Large intestine (tissue), 3 donors: ENCODE data around the gene RPS6KA5. TPM values are rescaled to one million over a fixed set of nuclear protein-coding genes. Genes with fewer than 3 reads are reported as not detected.

Experiments used
- DNase-seq, 2 donors: peaks; one replicate each; pipeline versions ENCODE4 v3.0.0 to v3.0.0-alpha.2; 2013
- H3K27ac ChIP-seq: one replicate; pipeline ENCODE4 v1.5.1; 2013; ENCODE audit warnings: low read length
- H3K27me3 ChIP-seq: 2 replicates; pipeline ENCODE4 v1.6.1; 2013; ENCODE audit warnings: low read length; ENCODE audit not compliant: control insufficient read depth, insufficient read depth
- H3K36me3 ChIP-seq: 2 replicates; pipeline ENCODE4 v1.6.1; 2013; ENCODE audit warnings: low read length; ENCODE audit not compliant: control insufficient read depth, insufficient read depth
- H3K4me1 ChIP-seq: one replicate; pipeline ENCODE4 v1.6.1; 2013; ENCODE audit warnings: low read length; ENCODE audit not compliant: control insufficient read depth, insufficient read depth
- H3K4me3 ChIP-seq: one replicate; pipeline ENCODE4 v1.5.1; 2013; ENCODE audit warnings: low read length
- H3K9me3 ChIP-seq: one replicate; pipeline ENCODE4 v1.6.1; 2013; ENCODE audit warnings: mild to moderate bottlenecking, low read depth, low read length, moderate library complexity; ENCODE audit not compliant: control insufficient read depth
- WGBS: methylation state at CpG from one replicate; pipeline ENCODE4 v1.1.5; 2013; ENCODE audit warnings: low lambda C conversion rate; ENCODE audit not compliant: insufficient coverage; 5-methylcytosine and 5-hydroxymethylcytosine counted together
- polyA plus RNA-seq: library from polyadenylated mRNA; unstranded; fragments of 120-200 nt; gene quantifications from one replicate; pipeline ENCODE4 v1.2.1, GENCODE V29; 2013

The RPS6KA5 gene
- polyA plus RNA-seq, 1 donor, result 8.6 TPM

DNA sequence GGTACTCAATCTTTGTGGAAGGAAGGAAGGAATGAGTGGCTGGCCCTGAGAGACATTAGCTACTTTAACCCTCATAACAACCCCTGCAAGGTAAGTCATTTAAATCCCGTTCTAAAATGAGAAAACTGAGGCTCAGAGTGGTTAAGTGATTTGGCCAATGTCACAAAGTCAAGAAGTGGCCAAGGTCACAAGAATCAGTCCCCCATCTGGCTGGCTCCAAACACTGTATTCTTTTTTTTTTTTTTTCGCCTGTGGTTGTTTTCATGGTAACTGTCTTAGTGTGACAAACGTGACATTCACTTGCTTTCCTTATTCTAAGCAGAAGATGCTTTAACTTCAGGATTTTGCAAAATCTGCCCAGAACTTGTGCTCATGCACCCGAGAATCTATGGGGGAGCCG, 247.0 kb downstream of the RPS6KA5 start:
- Histone ChIP-seq H3K9me3 (no peaks in the 10 kb centered on the region), H3K27ac (no peak overlapping the region), H3K4me3 (no peak overlapping the region), H3K36me3 (no peaks in the 10 kb centered on the region), H3K4me1 (no peaks in the 10 kb centered on the region), H3K27me3 (peaks cover 7% of the 10 kb centered on the region)
- no peak for DNase-seq
- WGBS, result no CpG with 5 or more reads among the region's 5 CpGs

DNA sequence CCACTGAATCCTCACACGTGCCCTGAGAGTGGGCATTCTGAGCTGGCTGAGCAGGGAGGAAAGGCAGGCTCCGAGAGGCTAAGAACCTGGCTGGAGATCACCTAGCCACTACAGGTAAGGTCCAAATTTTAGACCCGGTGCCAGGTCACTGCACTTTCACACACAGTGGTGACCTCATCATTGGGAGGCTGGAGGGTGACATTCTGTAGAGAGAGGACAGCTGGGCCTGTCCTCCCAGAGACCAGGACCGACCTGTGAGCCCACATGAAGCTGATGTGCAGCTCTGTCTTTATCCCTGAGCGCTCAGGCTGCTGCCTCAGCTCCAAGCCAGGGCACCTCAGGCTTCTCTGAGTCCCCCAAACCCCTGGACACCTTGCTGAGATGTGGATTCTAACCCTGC, 248.3 kb downstream of the RPS6KA5 start:
- H3K4me1 ChIP-seq, result no peaks in the 10 kb centered on the region
- no peaks in the 10 kb centered on the region for H3K9me3 ChIP-seq
- no peaks in the 10 kb centered on the region for H3K36me3 ChIP-seq
- H3K27ac ChIP-seq, result no peak overlapping the region
- no peak for DNase-seq
- no CpG with 5 or more reads among the region's 5 CpGs for WGBS
- H3K27me3 ChIP-seq, result peaks cover 7% of the 10 kb centered on the region
- no peak overlapping the region for H3K4me3 ChIP-seq

DNA sequence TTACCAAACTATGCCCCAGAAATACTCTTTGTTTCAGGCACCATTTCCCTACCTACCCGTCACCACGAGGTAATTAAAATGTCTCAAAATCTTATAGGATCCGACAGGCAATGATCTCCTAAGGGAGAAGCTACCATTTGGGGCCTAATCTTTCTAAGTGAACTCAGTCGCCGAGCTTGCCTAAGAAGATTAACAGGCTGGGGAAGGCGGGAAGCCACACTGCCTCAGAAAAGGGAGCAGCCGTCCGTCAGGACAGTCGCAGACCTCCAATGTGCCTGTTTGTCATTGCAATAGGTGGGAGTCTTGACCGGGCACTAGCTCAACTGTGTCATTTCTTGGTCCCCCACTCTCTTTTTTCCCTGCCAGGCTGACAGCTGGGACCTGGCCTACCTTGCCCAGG, 248.8 kb downstream of the RPS6KA5 start:
- Histone ChIP-seq H3K9me3 (no peaks in the 10 kb centered on the region), H3K4me1 (no peaks in the 10 kb centered on the region), H3K27me3 (peaks cover 7% of the 10 kb centered on the region), H3K27ac (no peak overlapping the region), H3K4me3 (no peak overlapping the region), H3K36me3 (no peaks in the 10 kb centered on the region)
- no peak for DNase-seq
- no CpG with 5 or more reads among the region's 10 CpGs for WGBS

GRCh38 chr14:90810806-90811205, 249.6 kb downstream of the RPS6KA5 start:
- no peaks in the 10 kb centered on the region for H3K9me3 ChIP-seq
- no CpG with 5 or more reads among the region's 5 CpGs for WGBS
- no peak overlapping the region for H3K4me3 ChIP-seq
- no peaks in the 10 kb centered on the region for H3K4me1 ChIP-seq
- peaks cover 7% of the 10 kb centered on the region for H3K27me3 ChIP-seq
- H3K36me3 ChIP-seq, result no peaks in the 10 kb centered on the region
- DNase-seq, result no peak
- H3K27ac ChIP-seq, result no peak overlapping the region

- no peak for DNase-seq
- Histone ChIP-seq H3K36me3 (no peaks in the 10 kb centered on the region), H3K4me3 (no peak overlapping the region), H3K4me1 (no peaks in the 10 kb centered on the region), H3K27me3 (peaks cover 3% of the 10 kb centered on the region), H3K9me3 (no peaks in the 10 kb centered on the region), H3K27ac (no peak overlapping the region)
- WGBS, result 100% methylated on average over 1 of the region's 7 CpGs
Measured at GRCh38 chr14:90809530-90810312, 250.7 kb downstream of the RPS6KA5 start.

DNA sequence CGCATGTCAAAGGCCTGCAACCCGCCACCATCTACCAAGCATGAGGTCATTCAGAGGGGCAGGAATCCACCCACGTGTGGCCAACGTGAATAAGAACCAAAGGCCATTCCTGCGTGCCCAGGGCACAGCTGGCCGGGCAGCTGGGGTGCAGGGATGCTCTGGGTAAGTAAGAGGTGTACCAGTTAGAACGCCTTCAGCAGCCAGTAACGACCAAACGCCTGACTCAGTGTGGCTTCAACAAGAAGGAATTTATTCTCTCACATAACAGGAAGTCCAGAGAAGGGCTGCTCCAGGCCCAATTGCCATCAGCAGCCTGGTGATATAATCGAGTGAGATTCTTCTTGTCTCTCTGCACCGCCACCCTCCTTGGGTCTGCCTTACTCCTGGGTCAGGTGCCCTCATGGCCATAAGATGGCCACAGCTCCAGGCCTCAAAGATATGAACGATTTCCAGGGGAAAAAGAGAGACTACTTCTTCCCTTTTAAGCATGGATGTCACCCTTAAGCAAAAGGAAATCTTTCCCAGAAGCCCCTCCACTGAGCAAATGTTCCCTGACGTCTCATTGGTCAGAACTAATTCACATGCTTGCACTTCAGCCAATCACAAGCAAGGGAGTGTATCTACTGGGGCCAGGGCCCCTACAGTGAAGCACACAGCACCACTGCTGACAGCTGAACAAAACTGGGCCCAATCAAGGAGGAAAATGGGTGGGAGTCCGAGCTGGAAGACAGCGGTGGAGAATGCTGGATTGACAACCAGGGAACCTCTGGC, 251.5 kb downstream of the RPS6KA5 start:
- no peak overlapping the region for H3K4me3 ChIP-seq
- no peaks in the 10 kb centered on the region for H3K27me3 ChIP-seq
- H3K9me3 ChIP-seq, result no peaks in the 10 kb centered on the region
- WGBS, result no CpG with 5 or more reads among the region's 15 CpGs
- no peaks in the 10 kb centered on the region for H3K4me1 ChIP-seq
- H3K36me3 ChIP-seq, result no peaks in the 10 kb centered on the region
- DNase-seq, result no peak
- H3K27ac ChIP-seq, result no peak overlapping the region

DNA sequence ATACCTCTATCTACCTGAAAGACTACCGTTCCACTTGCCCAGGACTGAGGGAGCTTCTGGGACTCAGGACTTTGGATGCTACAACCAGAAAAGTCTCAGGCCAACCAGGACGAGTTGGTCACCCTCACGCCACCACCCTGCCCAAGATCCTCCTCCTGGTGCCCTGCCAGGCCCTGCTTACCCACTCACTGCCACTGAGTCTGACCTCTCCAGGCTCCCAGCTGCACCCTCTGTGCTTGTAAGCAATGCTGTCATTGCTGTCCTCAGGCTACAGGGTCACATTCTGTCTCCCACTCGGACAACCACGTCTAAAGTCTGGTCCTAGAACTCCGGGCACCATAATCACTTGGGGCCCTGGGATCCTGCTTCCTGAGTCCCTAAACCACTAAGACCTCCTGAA, 253.4 kb downstream of the RPS6KA5 start:
- no peak for DNase-seq
- no peaks in the 10 kb centered on the region for H3K4me1 ChIP-seq
- no peak overlapping the region for H3K27ac ChIP-seq
- no peaks in the 10 kb centered on the region for H3K36me3 ChIP-seq
- WGBS, result no CpG with 5 or more reads among the region's 6 CpGs
- H3K27me3 ChIP-seq, result no peaks in the 10 kb centered on the region
- no peak overlapping the region for H3K4me3 ChIP-seq
- H3K9me3 ChIP-seq, result no peaks in the 10 kb centered on the region

DNA sequence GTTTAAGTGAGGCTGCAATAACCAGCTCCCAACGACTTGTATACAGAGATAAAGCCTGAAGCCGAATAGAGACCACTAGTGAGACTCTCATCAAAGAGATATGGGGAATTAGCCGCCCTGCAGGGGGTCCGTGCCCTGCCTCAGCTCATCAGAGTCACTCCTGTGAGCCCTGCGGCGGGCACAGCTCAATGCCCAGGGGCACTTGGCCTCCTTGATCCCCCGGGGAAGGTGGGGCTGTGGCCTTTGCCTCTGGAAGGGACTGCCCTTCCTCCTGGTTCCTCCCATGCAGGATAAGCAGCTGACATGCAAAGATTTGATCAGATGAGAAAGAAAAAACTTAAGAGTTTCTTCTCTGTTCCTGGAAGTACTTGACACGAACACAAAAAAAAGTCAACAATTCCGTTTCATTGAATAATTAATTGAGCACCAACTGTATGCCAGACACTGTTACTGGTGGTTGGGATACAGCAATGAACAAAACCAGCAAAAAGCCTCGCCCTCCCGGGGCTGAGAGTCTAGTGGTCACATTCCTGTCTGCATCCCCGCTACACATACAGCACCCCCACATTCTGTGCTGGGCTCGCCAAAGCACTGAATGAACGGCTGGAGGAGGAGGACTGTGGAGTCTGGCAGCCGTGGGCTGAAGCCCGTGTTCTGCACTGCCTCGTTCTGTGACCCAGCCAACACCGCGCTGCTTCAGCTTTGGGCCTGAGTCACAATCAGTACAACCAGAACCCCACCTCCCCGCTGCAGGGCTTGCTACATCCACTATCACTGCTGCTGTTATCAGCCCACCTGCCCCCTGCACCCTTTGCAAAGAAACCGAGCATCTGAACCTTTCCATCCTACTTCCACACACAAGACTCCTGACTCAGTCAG, 254.5 kb downstream of the RPS6KA5 start:
- Histone ChIP-seq H3K4me3 (no peak overlapping the region), H3K9me3 (no peaks in the 10 kb centered on the region), H3K4me1 (no peaks in the 10 kb centered on the region), H3K27me3 (no peaks in the 10 kb centered on the region), H3K27ac (no peak overlapping the region), H3K36me3 (no peaks in the 10 kb centered on the region)
- WGBS, result 100% methylated on average over 1 of the region's 21 CpGs
- no peak for DNase-seq

DNA sequence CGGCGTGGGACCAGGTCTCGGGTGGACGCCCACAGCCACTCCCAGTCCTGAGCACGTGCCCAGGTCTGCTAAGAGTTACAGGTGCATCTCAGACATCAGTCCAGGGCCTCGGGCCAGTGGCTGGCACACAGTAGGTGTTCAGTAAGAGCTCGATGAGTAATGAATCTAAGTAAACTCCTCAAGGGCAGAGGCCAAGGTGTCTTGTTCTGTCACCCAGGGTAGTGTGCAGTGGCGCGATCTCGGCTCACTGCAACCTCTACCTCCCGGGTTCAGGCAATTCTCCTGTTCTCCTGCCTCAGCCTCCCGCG, 255.4 kb downstream of the RPS6KA5 start:
- no CpG with 5 or more reads among the region's 13 CpGs for WGBS
- no peak overlapping the region for H3K27ac ChIP-seq
- no peak overlapping the region for H3K4me3 ChIP-seq
- no peaks in the 10 kb centered on the region for H3K4me1 ChIP-seq
- H3K27me3 ChIP-seq, result no peaks in the 10 kb centered on the region
- no peaks in the 10 kb centered on the region for H3K36me3 ChIP-seq
- no peaks in the 10 kb centered on the region for H3K9me3 ChIP-seq
- DNase-seq, result no peak

DNA sequence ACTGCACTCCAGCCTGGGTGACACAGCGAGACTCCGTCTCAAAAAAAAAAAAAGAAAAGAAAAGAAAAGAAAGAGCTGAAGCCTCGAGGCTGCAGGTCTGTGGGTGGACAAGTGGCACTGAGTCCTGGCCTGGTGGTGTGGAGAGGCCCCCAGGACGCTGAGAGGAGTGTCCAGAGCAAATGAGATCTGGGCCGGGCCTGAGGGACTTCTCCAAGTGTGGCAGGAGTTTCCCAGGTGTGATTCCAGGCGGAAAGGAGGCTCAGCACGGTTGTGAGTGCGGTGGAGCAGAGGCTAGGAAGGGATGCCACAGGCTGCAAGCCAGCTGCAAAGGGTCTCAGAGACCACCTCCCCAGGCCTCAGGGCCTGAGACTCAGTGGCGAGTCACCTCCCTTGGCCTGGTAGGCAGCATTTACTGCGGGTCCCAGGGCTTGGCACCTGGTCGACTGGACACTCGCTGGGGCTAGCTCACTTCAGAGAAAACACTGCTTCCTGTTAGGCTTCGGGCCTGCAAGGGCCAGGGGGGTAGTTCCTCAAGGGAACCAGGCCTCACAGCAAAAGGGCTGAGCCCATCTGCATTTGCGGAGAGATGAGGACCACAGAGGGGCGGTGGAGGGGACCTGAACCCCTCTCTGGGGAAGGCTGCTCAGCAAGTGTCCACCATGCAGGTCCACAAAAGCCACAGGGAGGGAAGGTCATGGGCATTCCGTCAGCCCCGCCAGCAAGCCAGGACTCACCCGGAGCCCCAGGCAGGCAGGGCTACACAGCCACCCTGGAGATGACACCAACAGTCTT, 256.0 kb downstream of the RPS6KA5 start:
- DNase-seq, result no peak
- Histone ChIP-seq H3K9me3 (no peaks in the 10 kb centered on the region), H3K36me3 (no peaks in the 10 kb centered on the region), H3K27me3 (no peaks in the 10 kb centered on the region), H3K4me3 (no peak overlapping the region), H3K27ac (no peak overlapping the region), H3K4me1 (no peaks in the 10 kb centered on the region)
- WGBS, result 100% methylated on average over 2 of the region's 18 CpGs
